ENCODE data around the gene INPP5A. TPM values are rescaled to one million over a fixed set of nuclear protein-coding genes. Genes with fewer than 3 reads are reported as not detected.

Gene INPP5A
- total RNA-seq, 1 experiment from 2014 or later, result 44.5 TPM

GRCh38 chr10:132547421-132547861 lies 9.9 kb downstream of the INPP5A start:
- Mint-ChIP-seq H3K4me1 (ENCODE audit: low read depth, unreplicated experiment) (no peaks in the 10 kb centered on the region), H3K27me3 (ENCODE audit: insufficient read depth, unreplicated experiment) (no peaks in the 10 kb centered on the region), H3K4me3 (ENCODE audit: unreplicated experiment) (no peak overlapping the region), H3K36me3 (ENCODE audit: insufficient read depth, unreplicated experiment) (no peaks in the 10 kb centered on the region), H3K27ac (ENCODE audit: unreplicated experiment) (no peak overlapping the region), H3K9me3 (ENCODE audit: unreplicated experiment) (no peaks in the 10 kb centered on the region)
- POLR2A ChIA-PET, result no interaction called here
- intact Hi-C loops (cut with micrococcal nuclease; ENCODE audit: unreplicated experiment), result no loop called here
- CTCF ChIA-PET, result no interaction called here
- TF ChIP-seq CTCF (IDR thresholded peaks at IDR 0.05; ENCODE audit: insufficient read depth in 1 of 2, low read depth in 1 of 2, low read length in 1 of 2, severe bottlenecking in 1 of 2, unreplicated experiment in 1 of 2), result no peak
- H3K4me1 ChIP-seq, result no peaks in the 10 kb centered on the region
- H3K9me3 ChIP-seq, result no peaks in the 10 kb centered on the region
- BruUV-seq (replicated peaks), result no TSS peak
- DNase-seq, result no peak
- no peak overlapping the region for H3K4me3 ChIP-seq (ENCODE audit: low read depth, low read length)
- H3K36me3 ChIP-seq (ENCODE audit: control insufficient read depth, insufficient read depth, low read length), result no peaks in the 10 kb centered on the region
- no peaks in the 10 kb centered on the region for H3K27me3 ChIP-seq (replicated peaks; ENCODE audit: control insufficient read depth, insufficient read depth, low read length)

GRCh38 chr10:132548106-132548823 lies 10.7 kb downstream of the INPP5A start:
- H3K27me3 Mint-ChIP-seq (ENCODE audit: insufficient read depth, unreplicated experiment), result no peaks in the 10 kb centered on the region
- no peaks in the 10 kb centered on the region for H3K27me3 ChIP-seq (replicated peaks; ENCODE audit: control insufficient read depth, insufficient read depth, low read length)
- no peaks in the 10 kb centered on the region for H3K9me3 ChIP-seq
- H3K4me3 Mint-ChIP-seq (ENCODE audit: unreplicated experiment), result no peak overlapping the region
- no peaks in the 10 kb centered on the region for H3K4me1 Mint-ChIP-seq (ENCODE audit: low read depth, unreplicated experiment)
- no peak overlapping the region for H3K27ac Mint-ChIP-seq (ENCODE audit: unreplicated experiment)
- no peak overlapping the region for H3K4me3 ChIP-seq (ENCODE audit: low read depth, low read length)
- no peaks in the 10 kb centered on the region for H3K4me1 ChIP-seq
- H3K36me3 ChIP-seq (ENCODE audit: control insufficient read depth, insufficient read depth, low read length), result no peaks in the 10 kb centered on the region
- H3K36me3 Mint-ChIP-seq (ENCODE audit: insufficient read depth, unreplicated experiment), result no peaks in the 10 kb centered on the region
- no peak for DNase-seq
- ChIA-PET CTCF (no interaction called here), POLR2A (no interaction called here)
- no TSS peak for BruUV-seq (replicated peaks)
- no peak for TF ChIP-seq CTCF (IDR thresholded peaks at IDR 0.05; ENCODE audit: insufficient read depth in 1 of 2, low read depth in 1 of 2, low read length in 1 of 2, severe bottlenecking in 1 of 2, unreplicated experiment in 1 of 2)
- H3K9me3 Mint-ChIP-seq (ENCODE audit: unreplicated experiment), result no peaks in the 10 kb centered on the region
- intact Hi-C loops (cut with micrococcal nuclease; ENCODE audit: unreplicated experiment), result no loop called here

GRCh38 chr10:132548869-132549268 lies 11.3 kb downstream of the INPP5A start:
- Histone ChIP-seq H3K36me3 (ENCODE audit: control insufficient read depth, insufficient read depth, low read length) (no peaks in the 10 kb centered on the region), H3K4me1 (no peaks in the 10 kb centered on the region), H3K4me3 (ENCODE audit: low read depth, low read length) (no peak overlapping the region), H3K9me3 (no peaks in the 10 kb centered on the region), H3K27me3 (replicated peaks; ENCODE audit: control insufficient read depth, insufficient read depth, low read length) (no peaks in the 10 kb centered on the region)
- DNase-seq, result no peak
- ChIA-PET POLR2A (no interaction called here), CTCF (no interaction called here)
- Mint-ChIP-seq H3K36me3 (ENCODE audit: insufficient read depth, unreplicated experiment) (no peaks in the 10 kb centered on the region), H3K27me3 (ENCODE audit: insufficient read depth, unreplicated experiment) (no peaks in the 10 kb centered on the region), H3K4me3 (ENCODE audit: unreplicated experiment) (no peak overlapping the region), H3K9me3 (ENCODE audit: unreplicated experiment) (no peaks in the 10 kb centered on the region), H3K27ac (ENCODE audit: unreplicated experiment) (no peak overlapping the region), H3K4me1 (ENCODE audit: low read depth, unreplicated experiment) (no peaks in the 10 kb centered on the region)
- BruUV-seq (replicated peaks), result no TSS peak
- no peak for TF ChIP-seq CTCF (IDR thresholded peaks at IDR 0.05; ENCODE audit: insufficient read depth in 1 of 2, low read depth in 1 of 2, low read length in 1 of 2, severe bottlenecking in 1 of 2, unreplicated experiment in 1 of 2)
- intact Hi-C loops (cut with micrococcal nuclease; ENCODE audit: unreplicated experiment), result no loop called here
